Stimulated activated CD4-positive, alpha-beta T cell treated with anti-CD3 and anti-CD28 coated beads, Interleukin-15, amount 100 ng/mL, for 1 hour (primary cell): ENCODE measurements around the gene HDAC7.
A peak's percentile ranks its signal among the peaks of the same experiment; 100 is the strongest.

Experiments
- DNase-seq, 2 donors: peaks; one replicate each; pipeline ENCODE4 v3.0.0-alpha.2; 2020; ENCODE audit warnings: low read depth in 1 of 2, low spot score in 1 of 2

The HDAC7 gene

DNA sequence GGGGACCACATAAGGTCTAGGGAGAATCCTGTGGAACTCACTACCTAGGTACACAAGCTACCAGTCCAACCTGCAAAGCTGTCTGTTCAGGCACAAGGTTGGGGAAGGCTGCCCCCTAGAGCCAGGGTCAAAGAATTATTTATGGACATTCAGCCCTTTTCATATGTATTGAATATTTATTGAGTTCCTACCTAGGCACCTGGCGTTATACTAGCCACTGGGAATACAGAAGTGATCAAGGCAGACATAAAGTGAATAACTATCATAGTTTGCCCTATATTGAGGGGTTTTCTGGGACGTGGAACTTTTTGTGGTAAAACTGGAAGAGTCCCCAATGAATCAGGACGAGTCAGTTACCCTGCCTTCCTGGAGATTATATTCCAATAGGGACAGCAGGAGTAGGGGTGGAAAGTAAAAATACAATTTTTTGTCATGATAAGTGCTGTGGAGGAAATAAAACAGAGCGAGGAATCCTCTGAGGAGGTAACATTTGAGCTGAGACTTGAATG, 52.4 kb downstream of the HDAC7 start:
- DNase-seq = peak; percentile 39 to 49

DNA sequence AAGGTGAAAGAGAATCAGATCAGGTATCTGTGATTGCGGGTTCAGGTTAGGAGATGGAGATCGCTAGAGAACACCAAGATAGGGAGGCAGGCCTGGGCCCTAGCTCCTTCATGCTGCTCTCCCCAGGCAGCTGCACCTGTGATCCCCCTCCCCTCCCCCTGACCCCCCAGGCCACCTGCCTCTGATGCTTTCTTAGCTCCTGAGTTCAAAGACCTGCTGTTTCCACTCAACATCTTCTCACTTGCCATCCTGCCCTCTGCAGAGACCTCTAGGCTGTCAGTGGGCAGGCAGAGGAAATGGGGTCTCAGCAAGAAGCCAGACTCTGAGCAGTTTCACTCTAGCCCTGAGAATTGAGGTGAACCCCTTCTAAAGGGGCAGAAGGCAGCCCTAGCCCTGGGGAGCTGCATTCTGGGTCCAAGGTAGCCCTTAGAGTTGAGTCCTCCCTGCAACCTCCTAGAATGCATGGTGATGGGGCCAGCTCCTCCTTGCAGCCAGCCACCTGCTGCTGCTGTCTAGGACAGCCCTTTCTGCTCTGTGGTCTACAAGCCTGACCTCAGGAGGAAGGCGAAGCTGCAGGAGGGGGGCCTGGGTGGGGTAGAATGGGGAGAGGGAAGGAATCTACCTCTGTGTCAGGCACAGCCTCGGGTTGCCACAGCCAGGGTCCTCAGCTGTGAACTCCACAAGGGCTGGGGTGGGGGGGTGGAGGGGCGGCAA, 53.0 kb downstream of the HDAC7 start:
- no peak for DNase-seq

DNA sequence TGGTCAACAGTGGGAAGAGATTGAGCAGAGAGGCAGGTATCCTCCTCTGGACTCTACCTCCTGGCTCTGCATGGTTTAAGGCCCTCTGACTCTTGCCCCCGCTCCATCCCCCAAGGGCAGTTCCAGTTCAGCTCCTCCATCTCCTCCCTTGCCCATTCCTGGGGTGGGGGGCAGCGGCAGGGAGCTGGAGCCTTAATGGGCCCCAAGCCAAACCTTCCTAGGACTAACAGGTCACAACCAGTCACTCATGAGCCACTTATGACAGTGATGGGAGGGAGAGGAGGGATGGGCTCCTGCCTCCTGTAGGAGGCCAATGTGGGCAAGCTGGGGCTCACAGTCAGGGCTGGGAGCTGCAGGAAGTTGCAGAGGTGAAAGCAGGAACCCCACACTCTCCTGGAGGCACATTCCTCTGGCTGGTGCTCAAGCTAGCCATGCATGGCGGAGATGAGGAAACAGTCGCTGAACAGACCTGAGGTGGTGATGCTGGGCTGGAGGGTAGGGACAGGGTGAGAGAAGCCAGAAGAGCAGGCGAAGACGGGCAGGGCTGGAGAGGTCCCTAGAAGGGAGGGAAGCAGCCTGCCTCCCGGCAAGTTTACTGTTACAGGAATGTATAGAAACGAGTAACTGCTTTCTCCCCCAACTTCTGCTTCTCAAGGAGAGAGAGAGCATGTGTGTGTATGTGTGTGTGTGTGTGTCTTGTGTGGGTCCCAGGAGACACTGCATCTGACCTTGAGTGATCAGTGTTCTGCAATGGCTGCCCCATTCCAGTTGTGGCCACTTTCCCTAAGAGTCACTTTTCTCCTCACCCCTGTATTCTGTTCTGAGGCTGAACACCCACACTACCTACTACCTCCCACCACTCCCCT, 56.0 kb downstream of the HDAC7 start:
- no peak for DNase-seq

DNA sequence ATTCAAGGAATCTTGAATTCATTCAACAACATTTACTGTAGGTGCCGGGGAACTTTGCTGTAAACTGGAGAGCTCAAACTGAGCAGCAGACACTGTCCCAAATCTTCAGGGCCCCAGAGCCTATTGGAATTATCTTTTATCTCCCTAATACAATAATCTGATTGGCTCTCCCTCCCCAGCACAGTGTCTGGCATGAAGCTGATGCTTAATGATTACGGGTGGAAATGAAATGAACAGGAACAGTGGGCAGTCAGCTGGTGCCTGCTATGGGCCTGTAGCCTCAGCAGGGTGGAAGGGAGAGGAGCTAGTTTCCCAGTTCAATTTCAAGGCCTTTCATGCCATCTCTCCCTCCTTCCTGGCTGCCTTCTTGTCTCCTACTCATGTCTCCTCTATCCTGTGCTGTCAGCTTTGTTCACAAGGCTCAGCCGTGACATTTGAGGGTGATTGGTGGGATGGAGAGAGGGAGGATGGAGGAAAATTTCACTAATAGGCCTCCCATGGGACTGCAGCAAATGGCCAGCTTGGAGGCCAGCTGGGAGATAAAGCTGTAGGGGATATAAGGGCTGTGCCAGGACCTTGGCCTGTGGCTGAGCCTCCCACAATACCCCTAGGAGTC, 56.7 kb downstream of the HDAC7 start:
- DNase-seq = no peak

DNA sequence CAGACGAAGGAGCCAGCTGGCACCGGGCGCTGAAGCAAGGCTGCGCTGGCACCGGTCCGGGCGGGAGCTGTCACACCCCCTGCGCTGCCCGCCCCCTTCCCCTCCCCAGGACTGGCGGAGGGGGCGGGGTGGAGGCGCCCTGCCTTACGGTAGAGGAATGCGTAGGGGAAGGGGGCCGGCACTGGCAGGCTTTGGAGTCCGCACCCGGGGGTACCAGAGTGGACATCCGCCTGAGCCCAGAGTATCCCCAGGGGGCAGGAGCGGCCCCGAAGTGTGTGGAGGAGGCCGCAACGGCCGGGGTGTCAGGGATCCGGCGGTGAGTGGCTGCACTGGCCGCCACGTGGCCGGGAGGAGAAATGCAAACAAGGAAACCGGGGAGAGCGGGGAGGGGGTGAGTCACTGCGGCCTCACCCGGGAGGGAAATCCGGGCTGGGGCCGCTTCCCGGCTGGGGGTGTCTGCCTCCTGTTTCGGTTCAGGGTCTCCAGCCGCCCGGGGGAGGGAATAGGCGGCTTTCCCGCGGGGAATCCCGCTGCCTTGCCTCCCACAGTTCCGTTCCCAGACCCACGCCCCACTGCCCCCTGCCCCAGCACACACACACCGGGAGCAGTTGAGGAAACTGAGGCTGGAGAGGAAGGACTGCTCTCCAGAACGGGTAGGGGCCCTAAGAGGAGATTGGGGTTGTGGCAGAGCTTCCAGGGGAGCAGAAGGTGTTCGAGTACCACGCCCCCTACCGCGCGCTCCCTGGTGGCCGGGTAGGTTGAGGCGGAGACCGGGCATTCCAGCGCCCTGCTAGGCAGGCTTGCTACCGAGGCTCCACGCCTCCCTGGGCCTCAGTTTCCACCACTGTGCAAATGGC, 60.6 kb downstream of the HDAC7 start, which contains the start of gene RAPGEF3:
TSS of gene RAPGEF3 (minus strand) at position 47 of the 857 bp plus-strand sequence. CDS start 324 bp downstream, outside the sequence.
- DNase-seq = peak; percentile 37 to 49

DNA sequence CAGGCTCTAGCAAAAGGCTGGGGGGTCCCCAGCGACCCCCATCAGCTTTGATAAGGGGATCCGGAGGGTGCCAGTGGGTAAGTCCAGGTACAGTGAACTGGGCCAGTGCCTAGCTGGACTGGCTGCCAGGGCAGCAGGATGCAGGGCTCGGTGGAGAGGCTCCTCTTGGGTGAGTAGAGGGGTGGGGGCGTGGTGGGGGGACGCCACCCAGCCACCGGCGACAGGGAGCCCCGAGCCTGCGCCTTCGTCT, 61.2 kb downstream of the HDAC7 start:
- DNase-seq = no peak

DNA sequence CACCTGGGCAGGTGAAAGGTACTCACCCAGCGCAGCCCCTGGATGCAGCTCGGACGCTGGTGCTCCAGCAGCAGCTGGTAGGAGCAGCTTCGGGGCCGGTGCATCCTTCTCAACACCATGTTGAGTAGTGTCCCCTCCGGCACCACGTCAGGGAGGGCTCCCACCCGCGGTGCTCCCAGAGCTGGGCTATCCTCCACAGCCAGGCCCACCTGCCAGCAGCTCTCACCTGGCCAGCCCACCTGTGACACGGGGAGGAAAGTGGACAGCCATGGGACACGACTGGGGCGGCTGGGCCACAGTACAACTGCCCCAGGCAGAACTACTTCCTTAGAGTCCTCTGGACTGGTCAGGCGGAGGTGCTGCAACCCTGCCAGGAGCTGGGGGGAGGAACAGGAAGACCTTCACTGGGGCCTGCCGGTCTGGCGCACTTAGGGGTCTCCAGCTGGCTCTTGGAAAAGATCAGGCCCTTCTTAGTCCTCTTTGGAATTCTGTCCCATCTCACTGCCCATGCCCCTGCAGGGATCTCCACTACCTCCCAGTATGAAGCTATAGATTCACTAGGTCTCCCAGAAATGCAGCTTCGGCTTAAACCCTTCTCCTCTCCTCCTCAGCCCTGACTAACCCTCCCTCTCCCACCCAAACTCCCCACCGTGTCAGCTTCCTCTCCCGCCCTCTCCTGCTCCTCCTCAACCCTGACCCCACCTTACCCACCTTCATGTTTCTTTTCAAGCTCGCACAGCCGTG, 61.7 kb downstream of the HDAC7 start:
- no peak for DNase-seq

DNA sequence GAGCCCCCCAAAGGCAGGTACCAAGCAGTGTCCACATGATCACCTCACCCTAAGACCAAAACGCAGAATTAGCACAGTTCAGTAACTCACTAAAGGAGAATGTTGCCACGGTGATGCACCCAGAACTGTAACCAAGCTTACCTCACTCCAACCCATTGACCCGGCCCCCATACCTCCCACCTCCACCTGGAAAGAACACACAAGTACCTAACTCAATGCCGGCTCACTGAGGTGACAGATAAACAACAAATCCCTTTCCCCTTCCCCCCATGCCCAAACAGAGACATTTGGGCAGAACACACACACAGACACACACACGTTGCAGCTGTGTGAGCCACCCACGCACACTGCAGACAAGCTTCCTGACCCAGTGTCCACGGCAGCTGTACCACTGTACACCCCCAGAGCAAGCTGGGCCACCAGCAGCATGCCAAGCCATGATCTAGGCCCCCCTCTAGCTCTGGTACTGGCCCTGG, 62.3 kb downstream of the HDAC7 start:
- DNase-seq = no peak

DNA sequence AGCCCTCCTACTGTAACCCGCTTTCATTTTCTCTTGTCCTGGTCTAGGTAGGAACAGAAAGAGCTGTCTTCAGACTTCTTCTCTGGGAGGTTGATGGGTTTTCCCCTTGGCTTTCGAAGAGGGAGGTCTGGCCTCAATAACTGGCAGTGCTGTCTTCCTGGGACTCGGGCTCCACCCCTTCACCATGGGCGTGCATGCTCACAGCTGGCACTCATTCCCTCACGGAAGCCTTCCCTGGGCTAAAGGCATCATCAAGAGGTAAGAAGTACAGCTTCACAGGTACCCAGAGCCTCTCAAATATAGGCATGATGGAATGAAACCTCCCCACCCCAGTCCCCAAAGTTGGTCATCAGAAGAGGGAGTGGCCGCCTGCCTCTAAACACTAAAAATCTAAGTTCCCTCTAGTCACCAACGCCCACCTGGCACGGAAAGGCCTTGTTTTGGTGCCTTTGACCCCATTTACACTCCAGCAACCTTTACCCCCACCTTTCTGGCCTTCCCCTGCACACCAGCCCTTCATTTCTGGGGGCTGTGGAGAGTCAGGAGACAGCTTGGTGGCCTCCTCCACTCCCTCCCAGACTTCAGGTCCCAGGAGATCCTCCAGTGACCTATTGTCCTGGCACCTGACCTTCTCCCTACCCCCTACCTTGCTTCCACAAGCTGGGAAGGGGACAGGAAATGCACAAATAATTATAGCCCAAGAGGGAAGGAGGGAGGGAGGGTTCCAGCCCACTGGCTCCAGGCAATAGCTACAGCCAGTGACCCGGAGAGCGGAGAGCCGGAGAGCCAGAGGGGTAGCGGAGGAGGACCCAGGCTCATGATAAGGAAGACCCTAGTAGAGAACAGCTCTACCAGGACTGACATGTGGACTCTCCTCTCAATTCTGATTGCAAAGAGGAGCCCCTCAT, 63.8 kb downstream of the HDAC7 start:
- no peak for DNase-seq

DNA sequence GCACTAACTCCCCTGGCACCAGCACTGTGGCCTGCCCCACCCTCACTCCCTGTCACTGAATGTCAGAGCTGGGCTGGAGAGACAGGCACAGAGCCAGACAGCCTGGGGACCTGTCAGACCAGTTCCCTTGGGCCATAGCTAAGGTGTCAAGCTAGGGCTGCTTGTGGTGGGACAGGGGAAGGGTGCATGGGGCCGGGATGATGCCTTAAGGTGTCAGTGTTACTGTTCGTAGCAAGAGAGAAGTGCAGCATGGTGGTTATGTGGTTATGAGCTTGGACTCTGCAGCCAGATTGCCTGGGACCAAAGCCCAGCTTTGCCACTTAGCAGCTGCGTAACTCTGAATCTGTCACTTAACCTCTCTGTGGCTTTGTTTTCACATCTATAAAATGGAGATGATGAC, 64.8 kb downstream of the HDAC7 start:
- no peak for DNase-seq

DNA sequence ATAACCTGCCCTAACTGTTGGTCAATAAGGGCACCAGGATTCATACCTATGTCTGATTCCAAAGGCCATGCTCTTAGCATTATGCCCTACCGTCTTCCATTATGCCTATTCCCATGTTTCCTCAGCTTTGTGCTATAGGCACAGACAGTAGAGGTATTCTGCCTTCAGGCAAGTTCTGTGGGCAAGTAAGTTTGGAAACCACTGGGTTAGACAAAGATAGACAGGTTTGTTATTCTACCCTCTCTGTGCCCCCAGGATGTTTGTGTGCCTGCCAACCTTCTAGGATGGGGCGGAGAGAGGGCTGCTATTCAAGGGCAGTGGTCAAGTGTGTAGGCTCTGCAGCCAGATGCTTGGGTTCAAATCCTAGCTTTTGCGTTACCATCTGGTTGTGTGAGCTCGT, 65.6 kb downstream of the HDAC7 start:
- no peak for DNase-seq

DNA sequence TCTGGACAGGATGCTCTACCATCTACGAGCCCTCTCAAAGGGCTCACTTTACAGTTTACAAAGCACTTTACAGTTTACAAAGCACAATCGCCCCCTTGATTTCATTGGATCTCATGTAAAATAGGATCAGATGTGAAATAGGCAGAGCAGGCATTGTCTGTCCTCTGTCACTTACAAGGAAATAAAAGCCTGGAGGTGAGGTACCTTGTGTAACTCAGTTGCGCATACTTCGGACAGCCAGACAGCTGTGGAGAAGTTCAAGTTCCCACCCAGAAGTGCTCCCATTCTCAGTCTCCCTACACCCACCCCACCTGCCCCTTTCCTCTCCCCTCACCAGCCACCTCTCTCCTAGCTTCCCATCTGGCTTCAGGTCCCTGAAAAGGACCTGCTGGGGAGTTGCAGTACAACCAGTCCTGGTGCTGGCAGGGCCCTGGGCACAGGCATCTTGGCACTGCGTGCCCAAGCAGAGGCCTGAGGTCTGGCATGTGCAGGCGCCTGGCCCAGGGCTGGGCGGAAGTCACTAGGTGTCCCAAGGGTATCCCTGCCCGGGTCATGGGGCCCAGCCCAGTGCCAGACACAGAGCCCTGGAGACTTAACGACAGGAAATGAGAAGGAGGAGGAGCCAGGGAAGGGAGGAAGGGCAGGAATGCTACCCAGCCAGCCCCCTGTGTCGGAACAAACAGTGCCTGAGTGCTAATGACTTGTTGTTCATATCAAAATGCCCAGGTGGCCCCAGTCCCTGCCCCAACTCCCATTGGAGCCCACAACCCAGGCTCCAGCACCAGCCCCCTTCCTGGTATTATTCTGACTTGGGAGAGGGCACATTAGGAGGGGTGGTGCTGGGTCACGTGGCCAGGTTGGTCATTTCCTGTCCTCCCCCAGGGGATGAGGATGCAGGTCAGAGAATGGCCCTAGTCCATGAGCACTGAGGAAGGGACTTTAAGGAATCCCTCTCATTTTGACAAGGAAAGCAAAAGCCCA, 66.4 kb downstream of the HDAC7 start:
- DNase-seq = no peak

DNA sequence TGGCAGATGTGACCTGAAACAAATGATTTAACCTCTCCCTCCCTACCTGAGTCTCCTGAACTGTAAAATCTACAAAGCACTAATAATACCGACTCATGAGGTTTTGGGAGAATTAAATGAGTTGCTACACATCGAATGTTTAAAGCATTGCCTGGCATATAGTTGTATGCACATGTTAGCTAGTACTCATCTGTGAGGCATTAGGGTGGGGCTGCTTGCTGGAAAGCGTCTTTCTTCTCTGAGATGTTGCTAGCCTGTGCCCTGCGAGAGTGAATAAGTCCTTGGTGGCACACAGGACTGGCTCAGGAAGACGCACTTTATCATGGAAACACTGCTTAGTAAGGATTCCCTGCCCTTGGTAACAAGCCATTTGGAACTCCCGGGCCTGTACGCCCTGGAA, 67.2 kb downstream of the HDAC7 start:
- DNase-seq = no peak

DNA sequence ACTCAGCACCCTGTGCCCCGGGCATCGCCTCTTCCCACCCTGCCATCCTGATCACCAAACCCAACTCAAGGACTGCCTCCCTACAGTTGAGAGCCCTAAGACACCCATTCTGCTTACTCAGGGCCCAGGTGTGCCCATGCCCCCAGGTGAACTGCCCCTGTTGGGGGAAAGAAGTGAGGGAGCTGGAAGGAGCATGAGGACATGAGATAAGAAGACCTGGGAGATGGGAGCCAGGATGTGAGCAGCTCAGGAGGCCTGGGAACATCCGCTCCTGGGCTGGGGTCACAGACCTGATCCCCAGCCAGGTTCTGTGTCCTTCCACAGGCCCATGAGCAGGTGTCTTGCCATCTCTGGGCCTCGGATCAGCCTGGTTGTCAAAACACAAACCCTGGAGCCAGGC, 67.6 kb downstream of the HDAC7 start:
- no peak for DNase-seq

DNA sequence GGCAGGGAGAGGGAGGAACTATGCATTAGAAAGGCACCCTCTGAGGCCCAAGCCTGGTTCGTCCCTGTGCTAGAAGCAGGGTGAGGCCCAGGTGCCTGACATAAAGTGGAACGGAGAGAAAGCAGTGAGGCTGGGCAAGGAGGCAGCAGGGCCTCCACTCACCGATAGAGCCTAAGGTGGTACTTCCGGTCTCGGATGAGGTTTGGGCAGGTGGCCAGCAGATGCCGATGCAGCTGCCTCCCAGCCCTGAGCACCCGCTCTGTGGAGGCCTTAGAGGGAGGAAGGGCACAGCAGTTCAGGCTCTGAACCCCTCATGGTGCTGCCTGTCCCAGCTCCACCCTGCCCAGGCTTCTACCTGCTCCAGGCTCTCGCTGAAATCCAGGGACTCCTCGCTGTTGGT, 68.1 kb downstream of the HDAC7 start:
- DNase-seq = no peak

DNA sequence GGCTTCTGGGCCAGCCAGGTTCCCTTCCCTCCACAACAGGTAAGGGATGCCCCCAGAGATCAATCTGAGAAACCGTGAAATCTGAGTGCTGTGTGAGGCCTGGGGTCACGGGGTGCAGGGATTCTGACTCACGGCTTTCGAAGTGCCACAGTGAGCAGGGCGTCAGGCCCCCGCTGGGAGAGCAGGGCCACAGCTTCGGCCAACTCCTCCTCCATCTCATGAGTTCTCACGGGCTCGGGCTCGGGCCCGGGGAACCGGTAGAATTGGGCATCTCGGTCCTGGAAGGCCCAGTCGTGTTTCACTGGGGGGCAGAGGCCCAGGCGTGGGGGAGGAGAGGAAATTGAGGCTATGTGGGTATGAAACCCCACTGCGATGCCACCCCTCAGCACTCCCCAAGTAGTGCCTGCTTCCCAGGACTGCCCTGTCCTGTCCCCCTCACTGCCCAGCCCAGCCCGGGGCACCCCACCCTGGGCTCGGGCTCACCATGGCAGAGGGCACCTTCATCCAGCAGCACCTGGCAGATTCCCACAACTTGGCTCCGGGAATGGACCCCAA, 68.7 kb downstream of the HDAC7 start:
- DNase-seq = no peak

DNA sequence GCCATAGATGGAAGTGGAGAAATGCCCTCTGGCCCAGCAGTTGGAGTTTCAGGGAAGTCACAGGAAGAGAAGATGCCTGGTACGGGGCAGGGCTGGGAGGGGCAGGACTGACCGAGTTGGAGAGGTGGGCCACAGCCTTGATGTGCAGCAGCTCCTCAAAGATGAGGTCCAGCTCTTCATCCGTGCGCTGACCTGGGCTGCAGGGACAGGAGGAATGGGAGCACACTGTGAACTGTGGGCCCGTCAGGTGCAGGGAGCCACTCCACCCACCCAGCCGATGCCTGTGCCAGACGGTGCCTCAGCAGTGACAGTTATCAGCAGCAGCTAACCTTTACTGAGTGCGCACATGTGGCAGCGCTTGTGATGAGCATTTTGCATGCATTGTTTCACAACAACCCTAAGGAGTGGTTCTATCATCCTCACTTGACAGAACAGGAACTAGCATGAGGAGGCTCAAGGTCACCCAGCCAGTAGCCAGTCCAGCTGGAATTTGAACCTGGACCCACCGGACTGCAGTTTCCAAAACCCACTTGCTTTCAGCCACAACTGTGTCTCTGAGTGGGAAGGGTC, 69.4 kb downstream of the HDAC7 start:
- DNase-seq = no peak
